Neural cell (in vitro differentiated cells): ENCODE data around the gene BOD1. TPM values are rescaled to one million over a fixed set of nuclear protein-coding genes. Genes with fewer than 3 reads are reported as not detected.

ENCODE experiments used
- H2AFZ ChIP-seq: fragments of 200-600, 300-800 bp; sonication (generic), shearing (Covaris generic); 2 replicates; pipeline ENCODE4 v1.6.0; 2014; ENCODE audit warnings: low read depth, mild to moderate bottlenecking, antibody characterized with exemption, low read length, moderate library complexity
- H3F3A ChIP-seq: fragments of 200-600 bp; shearing (Covaris generic); 2 replicates; pipeline ENCODE4 v1.6.1; 2016; ENCODE audit warnings: mild to moderate bottlenecking, moderate library complexity, mixed read lengths, antibody characterized with exemption, low read length; ENCODE audit not compliant: insufficient read depth, poor library complexity, severe bottlenecking
- H3K27ac ChIP-seq: fragments of 200-600, 300-800 bp; sonication (generic), shearing (Covaris generic); 2 replicates; pipeline ENCODE4 v1.5.1; 2014; ENCODE audit warnings: mild to moderate bottlenecking, low read length, moderate library complexity
- H3K27me3 ChIP-seq: fragments of 300-800, 200-600 bp; sonication (generic), shearing (Covaris generic); 2 replicates; pipeline ENCODE4 v1.6.0; 2014; ENCODE audit warnings: mild to moderate bottlenecking, low read depth, low read length, moderate library complexity; ENCODE audit not compliant: insufficient read depth
- H3K36me3 ChIP-seq: fragments of 300-800, 200-600 bp; sonication (generic), shearing (Covaris generic); 2 replicates; pipeline ENCODE4 v1.5.1; 2014; ENCODE audit warnings: mild to moderate bottlenecking, antibody characterized with exemption, low read length, moderate library complexity; ENCODE audit not compliant: insufficient read depth
- H3K4me2 ChIP-seq: fragments of 300-800, 200-600 bp; sonication (generic), shearing (Covaris generic); 2 replicates; pipeline ENCODE4 v1.6.0; 2014; ENCODE audit warnings: mild to moderate bottlenecking, low read length
- H3K4me3 ChIP-seq: fragments of 300-800, 200-600 bp; sonication (generic), shearing (Covaris generic); 2 replicates; pipeline ENCODE4 v1.5.1; 2014; ENCODE audit warnings: mild to moderate bottlenecking, low read length, moderate library complexity
- H3K79me2 ChIP-seq: fragments of 200-600 bp; shearing (Covaris generic); replicated peaks from 2 replicates; pipeline ENCODE4 v1.6.0; 2014; ENCODE audit warnings: mild to moderate bottlenecking, low read length, moderate library complexity; ENCODE audit not compliant: insufficient read depth
- H3K9ac ChIP-seq: fragments of 300-800, 200-600 bp; sonication (generic), shearing (Covaris generic); 2 replicates; pipeline ENCODE4 v1.6.1; 2016; ENCODE audit warnings: mild to moderate bottlenecking, low read length, mixed read lengths
- H3K9me2 ChIP-seq: fragments of 200-600 bp; shearing (Covaris generic); 2 replicates; pipeline ENCODE4 v1.6.1; 2016; ENCODE audit warnings: mild to moderate bottlenecking, low read length, mixed read lengths; ENCODE audit not compliant: insufficient read depth
- H3K9me3 ChIP-seq: fragments of 200-600, 300-800 bp; sonication (generic), shearing (Covaris generic); 2 replicates; pipeline ENCODE4 v1.6.1; 2016; ENCODE audit warnings: mild to moderate bottlenecking, mixed run types, low read length, moderate library complexity, mixed read lengths
- H4K20me1 ChIP-seq: fragments of 200-600 bp; shearing (Covaris generic); 2 replicates; pipeline ENCODE4 v1.6.1; 2016; ENCODE audit warnings: mild to moderate bottlenecking, mixed run types; ENCODE audit not compliant: insufficient read depth
- EP300 ChIP-seq: fragments of 450-650 bp; conservative IDR thresholded peaks from 2 replicates; pipeline ENCODE4 v1.6.1; 2014; ENCODE audit warnings: antibody characterized with exemption, mild to moderate bottlenecking, moderate library complexity; ENCODE audit not compliant: poor library complexity, severe bottlenecking
- EZH2 ChIP-seq: fragments of 200-600, 300-800 bp; shearing (Covaris generic), sonication (generic); IDR thresholded peaks from 2 replicates; pipeline ENCODE4 v1.6.1; 2014; ENCODE audit warnings: antibody characterized with exemption, low read length, borderline replicate concordance, mild to moderate bottlenecking; ENCODE audit not compliant: insufficient read depth, poor library complexity, severe bottlenecking
- MXI1 ChIP-seq: fragments of 450-650 bp; conservative IDR thresholded peaks from 2 replicates; pipeline ENCODE4 v1.6.1; 2014; ENCODE audit warnings: antibody characterized with exemption, mild to moderate bottlenecking; ENCODE audit not compliant: poor library complexity, severe bottlenecking
- POLR2AphosphoS5 ChIP-seq: IDR thresholded peaks from 2 replicates; pipeline ENCODE4 v1.6.1; 2012
- RAD21 ChIP-seq: fragments of 450-650 bp; conservative IDR thresholded peaks from 2 replicates; pipeline ENCODE4 v1.6.1; 2014; ENCODE audit warnings: antibody characterized with exemption, mild to moderate bottlenecking, moderate library complexity
- SMC3 ChIP-seq: fragments of 450-650 bp; conservative IDR thresholded peaks from 2 replicates; pipeline ENCODE4 v1.6.1; 2014; ENCODE audit warnings: antibody characterized with exemption, mild to moderate bottlenecking, moderate library complexity; ENCODE audit not compliant: poor library complexity
- TAF1 ChIP-seq: IDR thresholded peaks from 2 replicates; pipeline ENCODE4 v1.6.1; 2012; ENCODE audit warnings: low read depth
- polyA plus RNA-seq: library from polyadenylated mRNA; depleted of rRNA; stranded (reverse); fragments of >200 nt; gene quantifications from 2 replicates; pipeline ENCODE4 v1.2.3, GENCODE V29; 2014
- TF ChIP-seq, protein P1 (sequence below): fragments of 450-650 bp; IDR thresholded peaks from 2 replicates; pipeline ENCODE4 v1.5.1; 2014; ENCODE audit warnings: antibody characterized with exemption, mild to moderate bottlenecking, moderate library complexity; ENCODE audit not compliant: poor library complexity, severe bottlenecking
- TF ChIP-seq, protein P2 (sequence below): IDR thresholded peaks from 2 replicates; pipeline ENCODE4 v1.6.1; 2012; ENCODE audit warnings: borderline replicate concordance

BOD1 gene
- polyA plus RNA-seq, 1 donor from 2014 or later = 178 TPM

DNA sequence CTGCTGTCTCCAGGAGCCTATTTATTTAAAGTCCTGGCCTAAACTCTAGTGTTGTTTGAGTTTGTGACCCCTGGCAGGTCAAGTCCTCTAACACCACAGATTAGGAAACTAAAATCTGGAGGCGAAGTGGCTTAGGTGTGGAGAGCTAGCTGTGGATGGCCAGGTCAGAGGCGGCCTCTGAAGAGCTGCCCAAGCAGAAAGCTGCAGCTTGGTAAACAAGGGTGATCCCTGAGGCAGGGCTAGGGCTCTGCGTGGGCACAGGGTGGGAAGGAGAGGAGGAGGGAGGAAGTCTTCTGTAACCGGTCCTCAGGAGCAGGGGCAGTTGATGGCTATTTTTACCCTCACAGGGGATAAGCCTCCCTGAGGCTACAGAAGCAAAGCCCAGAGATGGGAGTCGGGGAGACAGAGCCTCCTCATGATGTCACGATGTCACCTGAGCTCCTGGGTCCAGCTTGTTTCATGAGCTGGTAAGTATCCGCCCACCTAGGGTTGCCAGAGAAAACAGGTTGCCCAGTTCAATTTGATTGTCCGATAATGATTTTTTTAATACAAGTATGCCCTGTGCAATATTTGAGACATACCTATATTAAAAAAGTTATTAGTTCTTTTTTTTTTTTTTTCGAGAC is 25.9 kb upstream of the BOD1 start:
- no peaks in the 10 kb centered on the region for H3K36me3 ChIP-seq
- H3K9ac ChIP-seq = no peak overlapping the region
- H2AFZ ChIP-seq = no peak overlapping the region
- no peaks in the 10 kb centered on the region for H3K9me2 ChIP-seq
- H3K9me3 ChIP-seq = no peaks in the 10 kb centered on the region
- H3F3A ChIP-seq = peaks cover 2% of the 10 kb centered on the region
- H3K4me3 ChIP-seq = no peak overlapping the region
- H3K27ac ChIP-seq = no peak overlapping the region
- no peaks in the 10 kb centered on the region for H4K20me1 ChIP-seq
- no peaks in the 10 kb centered on the region for H3K27me3 ChIP-seq
- no peaks in the 10 kb centered on the region for H3K79me2 ChIP-seq
- no peak overlapping the region for H3K4me2 ChIP-seq
- TF ChIP-seq EP300 (no peak), EZH2 (no peak), RAD21 (no peak), SMC3 (no peak), TAF1 (no peak), MXI1 (no peak), POLR2AphosphoS5 (no peak)
- TF ChIP-seq, protein P1, sequence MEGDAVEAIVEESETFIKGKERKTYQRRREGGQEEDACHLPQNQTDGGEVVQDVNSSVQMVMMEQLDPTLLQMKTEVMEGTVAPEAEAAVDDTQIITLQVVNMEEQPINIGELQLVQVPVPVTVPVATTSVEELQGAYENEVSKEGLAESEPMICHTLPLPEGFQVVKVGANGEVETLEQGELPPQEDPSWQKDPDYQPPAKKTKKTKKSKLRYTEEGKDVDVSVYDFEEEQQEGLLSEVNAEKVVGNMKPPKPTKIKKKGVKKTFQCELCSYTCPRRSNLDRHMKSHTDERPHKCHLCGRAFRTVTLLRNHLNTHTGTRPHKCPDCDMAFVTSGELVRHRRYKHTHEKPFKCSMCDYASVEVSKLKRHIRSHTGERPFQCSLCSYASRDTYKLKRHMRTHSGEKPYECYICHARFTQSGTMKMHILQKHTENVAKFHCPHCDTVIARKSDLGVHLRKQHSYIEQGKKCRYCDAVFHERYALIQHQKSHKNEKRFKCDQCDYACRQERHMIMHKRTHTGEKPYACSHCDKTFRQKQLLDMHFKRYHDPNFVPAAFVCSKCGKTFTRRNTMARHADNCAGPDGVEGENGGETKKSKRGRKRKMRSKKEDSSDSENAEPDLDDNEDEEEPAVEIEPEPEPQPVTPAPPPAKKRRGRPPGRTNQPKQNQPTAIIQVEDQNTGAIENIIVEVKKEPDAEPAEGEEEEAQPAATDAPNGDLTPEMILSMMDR = no peak
- TF ChIP-seq, protein P2, sequence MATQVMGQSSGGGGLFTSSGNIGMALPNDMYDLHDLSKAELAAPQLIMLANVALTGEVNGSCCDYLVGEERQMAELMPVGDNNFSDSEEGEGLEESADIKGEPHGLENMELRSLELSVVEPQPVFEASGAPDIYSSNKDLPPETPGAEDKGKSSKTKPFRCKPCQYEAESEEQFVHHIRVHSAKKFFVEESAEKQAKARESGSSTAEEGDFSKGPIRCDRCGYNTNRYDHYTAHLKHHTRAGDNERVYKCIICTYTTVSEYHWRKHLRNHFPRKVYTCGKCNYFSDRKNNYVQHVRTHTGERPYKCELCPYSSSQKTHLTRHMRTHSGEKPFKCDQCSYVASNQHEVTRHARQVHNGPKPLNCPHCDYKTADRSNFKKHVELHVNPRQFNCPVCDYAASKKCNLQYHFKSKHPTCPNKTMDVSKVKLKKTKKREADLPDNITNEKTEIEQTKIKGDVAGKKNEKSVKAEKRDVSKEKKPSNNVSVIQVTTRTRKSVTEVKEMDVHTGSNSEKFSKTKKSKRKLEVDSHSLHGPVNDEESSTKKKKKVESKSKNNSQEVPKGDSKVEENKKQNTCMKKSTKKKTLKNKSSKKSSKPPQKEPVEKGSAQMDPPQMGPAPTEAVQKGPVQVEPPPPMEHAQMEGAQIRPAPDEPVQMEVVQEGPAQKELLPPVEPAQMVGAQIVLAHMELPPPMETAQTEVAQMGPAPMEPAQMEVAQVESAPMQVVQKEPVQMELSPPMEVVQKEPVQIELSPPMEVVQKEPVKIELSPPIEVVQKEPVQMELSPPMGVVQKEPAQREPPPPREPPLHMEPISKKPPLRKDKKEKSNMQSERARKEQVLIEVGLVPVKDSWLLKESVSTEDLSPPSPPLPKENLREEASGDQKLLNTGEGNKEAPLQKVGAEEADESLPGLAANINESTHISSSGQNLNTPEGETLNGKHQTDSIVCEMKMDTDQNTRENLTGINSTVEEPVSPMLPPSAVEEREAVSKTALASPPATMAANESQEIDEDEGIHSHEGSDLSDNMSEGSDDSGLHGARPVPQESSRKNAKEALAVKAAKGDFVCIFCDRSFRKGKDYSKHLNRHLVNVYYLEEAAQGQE = no peak

DNA sequence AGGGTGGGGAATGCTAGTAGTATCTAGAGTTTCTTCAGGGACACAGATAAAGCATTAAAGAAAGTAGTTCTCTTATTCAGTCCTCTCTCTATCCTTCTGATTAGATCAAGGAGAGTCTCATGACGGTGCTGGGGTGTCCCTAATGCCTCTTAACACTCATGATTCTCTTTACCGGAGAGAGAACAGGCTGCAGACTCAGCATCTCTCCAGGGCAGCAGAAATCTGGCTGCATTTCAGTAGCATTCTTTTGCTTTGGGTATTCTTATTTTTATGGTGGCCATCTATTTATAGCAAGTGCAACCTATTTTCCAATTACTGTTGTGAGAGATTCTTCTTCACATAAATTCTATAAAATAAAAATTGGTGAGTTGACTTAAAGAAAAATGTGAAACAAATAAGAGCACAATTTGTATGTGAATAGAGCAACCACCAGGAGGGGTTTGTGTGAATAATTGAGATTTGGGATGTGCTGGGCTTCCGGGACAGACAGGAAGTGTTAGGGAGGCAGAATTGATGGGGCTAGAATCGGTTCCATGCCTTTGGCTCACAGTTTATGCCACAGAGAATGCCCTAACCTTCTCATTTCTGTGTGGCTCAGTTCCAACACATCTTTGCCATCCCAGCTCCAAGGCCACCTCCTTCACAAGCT is 23.8 kb upstream of the BOD1 start:
- H3K9me3 ChIP-seq = no peaks in the 10 kb centered on the region
- no peak overlapping the region for H3K27ac ChIP-seq
- H3K27me3 ChIP-seq = no peaks in the 10 kb centered on the region
- TF ChIP-seq POLR2AphosphoS5 = no peak
- TF ChIP-seq SMC3 = no peak
- TF ChIP-seq, protein P1 = peak; percentile 18
- TF ChIP-seq RAD21 = peak; percentile 11
- H3K4me3 ChIP-seq = no peak overlapping the region
- no peaks in the 10 kb centered on the region for H4K20me1 ChIP-seq
- H3K4me2 ChIP-seq = no peak overlapping the region
- no peaks in the 10 kb centered on the region for H3K79me2 ChIP-seq
- no peaks in the 10 kb centered on the region for H3K9me2 ChIP-seq
- no peaks in the 10 kb centered on the region for H3K36me3 ChIP-seq
- H3F3A ChIP-seq = peaks cover 2% of the 10 kb centered on the region
- H2AFZ ChIP-seq = no peak overlapping the region
- no peak overlapping the region for H3K9ac ChIP-seq
